Measurements from ENCODE around the gene GRB10. TPM values are rescaled to one million over a fixed set of nuclear protein-coding genes. Genes with fewer than 3 reads are reported as not detected.

Gene GRB10
- total and polyA plus RNA-seq, 2 experiments from 2014 or later, result 35.0 to 154 TPM

DNA sequence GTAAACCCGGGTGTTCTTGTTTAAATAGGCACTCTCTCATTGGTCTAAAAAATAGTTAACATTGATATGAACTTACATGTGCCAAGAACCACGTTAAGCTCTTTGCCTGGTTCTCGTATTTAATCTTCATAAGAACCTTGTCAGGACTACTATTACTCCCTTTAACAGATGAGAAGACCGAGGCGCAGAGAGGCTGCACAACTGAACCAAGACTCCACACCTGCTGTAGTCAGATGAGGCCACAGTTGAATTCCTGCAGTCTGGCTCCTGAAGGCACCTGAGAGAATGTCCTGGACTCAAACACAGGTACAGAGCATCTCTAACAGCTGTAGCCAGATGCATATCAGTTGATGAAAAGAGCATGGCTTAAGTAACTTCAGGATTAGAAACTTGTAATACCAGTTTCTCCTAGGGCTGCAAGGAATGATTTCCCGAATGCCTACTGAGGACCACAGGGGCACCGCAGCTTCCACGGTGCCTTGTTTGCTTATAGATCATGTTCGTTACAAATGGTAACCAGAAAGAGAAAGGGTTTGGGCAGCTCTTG lies 227.0 kb downstream of the GRB10 start (continued):
- TF ChIP-seq, protein P1, sequence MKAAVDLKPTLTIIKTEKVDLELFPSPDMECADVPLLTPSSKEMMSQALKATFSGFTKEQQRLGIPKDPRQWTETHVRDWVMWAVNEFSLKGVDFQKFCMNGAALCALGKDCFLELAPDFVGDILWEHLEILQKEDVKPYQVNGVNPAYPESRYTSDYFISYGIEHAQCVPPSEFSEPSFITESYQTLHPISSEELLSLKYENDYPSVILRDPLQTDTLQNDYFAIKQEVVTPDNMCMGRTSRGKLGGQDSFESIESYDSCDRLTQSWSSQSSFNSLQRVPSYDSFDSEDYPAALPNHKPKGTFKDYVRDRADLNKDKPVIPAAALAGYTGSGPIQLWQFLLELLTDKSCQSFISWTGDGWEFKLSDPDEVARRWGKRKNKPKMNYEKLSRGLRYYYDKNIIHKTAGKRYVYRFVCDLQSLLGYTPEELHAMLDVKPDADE (IDR thresholded peaks at IDR 0.05), result no peak
- TF ChIP-seq, protein P2, sequence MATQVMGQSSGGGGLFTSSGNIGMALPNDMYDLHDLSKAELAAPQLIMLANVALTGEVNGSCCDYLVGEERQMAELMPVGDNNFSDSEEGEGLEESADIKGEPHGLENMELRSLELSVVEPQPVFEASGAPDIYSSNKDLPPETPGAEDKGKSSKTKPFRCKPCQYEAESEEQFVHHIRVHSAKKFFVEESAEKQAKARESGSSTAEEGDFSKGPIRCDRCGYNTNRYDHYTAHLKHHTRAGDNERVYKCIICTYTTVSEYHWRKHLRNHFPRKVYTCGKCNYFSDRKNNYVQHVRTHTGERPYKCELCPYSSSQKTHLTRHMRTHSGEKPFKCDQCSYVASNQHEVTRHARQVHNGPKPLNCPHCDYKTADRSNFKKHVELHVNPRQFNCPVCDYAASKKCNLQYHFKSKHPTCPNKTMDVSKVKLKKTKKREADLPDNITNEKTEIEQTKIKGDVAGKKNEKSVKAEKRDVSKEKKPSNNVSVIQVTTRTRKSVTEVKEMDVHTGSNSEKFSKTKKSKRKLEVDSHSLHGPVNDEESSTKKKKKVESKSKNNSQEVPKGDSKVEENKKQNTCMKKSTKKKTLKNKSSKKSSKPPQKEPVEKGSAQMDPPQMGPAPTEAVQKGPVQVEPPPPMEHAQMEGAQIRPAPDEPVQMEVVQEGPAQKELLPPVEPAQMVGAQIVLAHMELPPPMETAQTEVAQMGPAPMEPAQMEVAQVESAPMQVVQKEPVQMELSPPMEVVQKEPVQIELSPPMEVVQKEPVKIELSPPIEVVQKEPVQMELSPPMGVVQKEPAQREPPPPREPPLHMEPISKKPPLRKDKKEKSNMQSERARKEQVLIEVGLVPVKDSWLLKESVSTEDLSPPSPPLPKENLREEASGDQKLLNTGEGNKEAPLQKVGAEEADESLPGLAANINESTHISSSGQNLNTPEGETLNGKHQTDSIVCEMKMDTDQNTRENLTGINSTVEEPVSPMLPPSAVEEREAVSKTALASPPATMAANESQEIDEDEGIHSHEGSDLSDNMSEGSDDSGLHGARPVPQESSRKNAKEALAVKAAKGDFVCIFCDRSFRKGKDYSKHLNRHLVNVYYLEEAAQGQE (IDR thresholded peaks at IDR 0.05; ENCODE audit: unreplicated experiment), result no peak
- TF ChIP-seq ZNF331 (CRISPR knock-in tag; IDR thresholded peaks at IDR 0.05; ENCODE audit: low read depth) (no peak), EZH2 (IDR thresholded peaks at IDR 0.05; ENCODE audit: low read depth, unreplicated experiment) (no peak), NANOG (IDR thresholded peaks at IDR 0.05; ENCODE audit: borderline replicate concordance) (no peak)
- TF ChIP-seq, protein P3, sequence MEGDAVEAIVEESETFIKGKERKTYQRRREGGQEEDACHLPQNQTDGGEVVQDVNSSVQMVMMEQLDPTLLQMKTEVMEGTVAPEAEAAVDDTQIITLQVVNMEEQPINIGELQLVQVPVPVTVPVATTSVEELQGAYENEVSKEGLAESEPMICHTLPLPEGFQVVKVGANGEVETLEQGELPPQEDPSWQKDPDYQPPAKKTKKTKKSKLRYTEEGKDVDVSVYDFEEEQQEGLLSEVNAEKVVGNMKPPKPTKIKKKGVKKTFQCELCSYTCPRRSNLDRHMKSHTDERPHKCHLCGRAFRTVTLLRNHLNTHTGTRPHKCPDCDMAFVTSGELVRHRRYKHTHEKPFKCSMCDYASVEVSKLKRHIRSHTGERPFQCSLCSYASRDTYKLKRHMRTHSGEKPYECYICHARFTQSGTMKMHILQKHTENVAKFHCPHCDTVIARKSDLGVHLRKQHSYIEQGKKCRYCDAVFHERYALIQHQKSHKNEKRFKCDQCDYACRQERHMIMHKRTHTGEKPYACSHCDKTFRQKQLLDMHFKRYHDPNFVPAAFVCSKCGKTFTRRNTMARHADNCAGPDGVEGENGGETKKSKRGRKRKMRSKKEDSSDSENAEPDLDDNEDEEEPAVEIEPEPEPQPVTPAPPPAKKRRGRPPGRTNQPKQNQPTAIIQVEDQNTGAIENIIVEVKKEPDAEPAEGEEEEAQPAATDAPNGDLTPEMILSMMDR (conservative IDR thresholded peaks at IDR 0.05; ENCODE audit: low read depth in 2 of 2), result no peak

DNA sequence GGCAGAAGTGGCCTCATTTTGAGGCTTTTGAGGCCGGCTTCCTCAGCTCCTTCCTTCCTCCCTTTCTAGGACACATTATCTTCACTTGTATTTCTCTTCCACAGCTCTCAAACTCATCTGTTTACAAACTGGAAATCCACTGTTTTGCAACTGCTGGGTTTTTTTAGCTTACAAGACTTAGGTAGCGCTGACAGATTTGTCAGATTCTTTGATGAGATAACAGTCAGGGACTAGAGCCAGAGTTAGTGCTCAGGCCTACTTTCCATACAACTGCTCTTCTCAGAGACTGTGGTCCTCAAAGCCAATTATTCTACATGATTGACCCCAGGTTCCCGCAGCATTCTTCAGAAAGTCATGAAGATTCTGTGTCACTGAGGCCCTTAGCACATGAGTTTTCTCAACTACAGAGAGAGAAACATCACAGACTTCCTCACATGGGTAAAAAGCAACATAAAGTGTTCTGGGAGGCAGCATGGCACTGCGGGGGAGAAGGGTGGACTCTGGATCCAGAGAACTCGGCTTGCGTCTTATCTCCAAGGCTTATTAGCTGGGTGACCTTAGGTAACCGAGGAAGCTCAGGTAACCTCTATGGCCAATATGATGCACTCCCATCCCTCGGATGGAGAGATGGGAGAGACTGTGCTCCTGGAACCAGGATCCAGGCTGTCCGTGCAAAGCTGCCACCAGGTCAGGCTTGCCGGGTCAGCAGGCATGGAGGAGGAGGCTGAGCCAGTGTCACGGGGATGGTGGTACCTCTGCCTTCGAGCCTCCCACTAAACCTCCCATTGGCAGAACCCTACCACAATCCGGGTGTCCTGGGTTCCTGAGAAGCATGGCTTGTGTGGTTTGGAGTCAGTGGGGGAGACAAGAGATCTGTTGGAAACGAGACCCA lies 228.0 kb downstream of the GRB10 start:
- Histone ChIP-seq H3K9me2 (ENCODE audit: insufficient read depth) (no peaks in the 10 kb centered on the region), H3K27me3 (ENCODE audit: insufficient read depth) (no peaks in the 10 kb centered on the region), H3K4me1 (ENCODE audit: insufficient read depth) (no peaks in the 10 kb centered on the region), H3K4me3 (no peak overlapping the region), H3F3A (replicated peaks; ENCODE audit: low read depth) (no peaks in the 10 kb centered on the region), H3K79me2 (replicated peaks; ENCODE audit: insufficient read depth) (no peaks in the 10 kb centered on the region), H3K36me3 (ENCODE audit: insufficient read depth) (no peaks in the 10 kb centered on the region), H3K27ac (ENCODE audit: low read depth) (no peak overlapping the region), H2AFZ (no peak overlapping the region), H4K20me1 (replicated peaks; ENCODE audit: insufficient read depth) (no peaks in the 10 kb centered on the region), H3K4me2 (no peak overlapping the region)
- H3K27me3 Mint-ChIP-seq (ENCODE audit: insufficient read depth, low read depth, poor library complexity), result peaks cover 6% of the 10 kb centered on the region
- H3K4me1 Mint-ChIP-seq, result peaks cover 17% of the 10 kb centered on the region
- no peak for TF ChIP-seq ZNF114 (CRISPR knock-in tag; IDR thresholded peaks at IDR 0.05)
- no peak for TF ChIP-seq JUNB (IDR thresholded peaks at IDR 0.05; ENCODE audit: unreplicated experiment)
- TF ChIP-seq EZH2 (IDR thresholded peaks at IDR 0.05; ENCODE audit: low read depth, unreplicated experiment), result no peak
- no peak for TF ChIP-seq POLR2AphosphoS5 (IDR thresholded peaks at IDR 0.05; ENCODE audit: low read depth)
- no peak for TF ChIP-seq CREB1 (CRISPR knock-in tag; IDR thresholded peaks at IDR 0.05; ENCODE audit: low read depth)
- TF ChIP-seq, protein P3 (conservative IDR thresholded peaks at IDR 0.05; ENCODE audit: low read depth in 2 of 2), result no peak
- TF ChIP-seq, protein P2 (IDR thresholded peaks at IDR 0.05; ENCODE audit: unreplicated experiment), result no peak
- no peak for TF ChIP-seq EZH2phosphoT487 (IDR thresholded peaks at IDR 0.05; ENCODE audit: unreplicated experiment)
- H3K4me3 Mint-ChIP-seq, result no peak overlapping the region
- ATAC-seq (no peak), DNase-seq (ENCODE audit: low spot score) (no peak)
- no peaks in the 10 kb centered on the region for H3K36me3 Mint-ChIP-seq (ENCODE audit: low read depth)
- no peak overlapping the region for H3K27ac Mint-ChIP-seq
- no peaks in the 10 kb centered on the region for H3K9me3 Mint-ChIP-seq

All from GM23338 (cell line).